HepG2 (cell line): ENCODE data around the gene C1R. TPM values are rescaled to one million over a fixed set of nuclear protein-coding genes. Genes with fewer than 3 reads are reported as not detected.

Experiments used
- MYNN ChIP-seq: sonication (generic); formaldehyde crosslinking; IDR thresholded peaks from 2 replicates; pipeline ENCODE4 v1.4.0; 2020; ENCODE audit warnings: mild to moderate bottlenecking, low read depth, missing genetic modification reagents
- NKX3-1 ChIP-seq: sonication (generic); formaldehyde crosslinking; IDR thresholded peaks from 2 replicates; pipeline ENCODE4 v1.5.0; 2020; ENCODE audit warnings: missing genetic modification reagents
- NRL ChIP-seq: sonication (generic); formaldehyde crosslinking; IDR thresholded peaks from 2 replicates; pipeline ENCODE4 v1.5.0; 2020; ENCODE audit warnings: missing genetic modification reagents, mild to moderate bottlenecking, moderate library complexity, borderline replicate concordance
- SRY ChIP-seq: sonication (generic); formaldehyde crosslinking; IDR thresholded peaks from 2 replicates; pipeline ENCODE4 v1.8.0; 2022; ENCODE audit warnings: mild to moderate bottlenecking, missing genetic modification reagents
- STAG1 ChIP-seq: sonication (generic); formaldehyde crosslinking; IDR thresholded peaks from 2 replicates; pipeline ENCODE4 v1.4.0; 2020; ENCODE audit warnings: missing genetic modification reagents
- TAF1 ChIP-seq: sonication (generic); formaldehyde crosslinking; IDR thresholded peaks from 2 replicates; pipeline ENCODE4 v1.4.0; 2020; ENCODE audit warnings: missing genetic modification reagents
- ZBTB20 ChIP-seq: sonication (generic); formaldehyde crosslinking; IDR thresholded peaks from 2 replicates; pipeline ENCODE4 v1.8.1; 2023; ENCODE audit warnings: missing genetic modification reagents, low read depth, mild to moderate bottlenecking, borderline replicate concordance
- ZFP37 ChIP-seq: sonication (generic); formaldehyde crosslinking; IDR thresholded peaks from 2 replicates; pipeline ENCODE4 v1.4.0; 2020; ENCODE audit warnings: missing genetic modification reagents, borderline replicate concordance
- ZNF7 ChIP-seq: IDR thresholded peaks from 2 replicates; pipeline ENCODE4 v1.6.1; 2016; ENCODE audit warnings: missing biosample characterization, missing genetic modification reagents
- ZSCAN21 ChIP-seq: sonication (generic); formaldehyde crosslinking; IDR thresholded peaks from 2 replicates; pipeline ENCODE4 v1.8.0; 2022; ENCODE audit warnings: mild to moderate bottlenecking, missing genetic modification reagents, moderate library complexity, borderline replicate concordance
- polyA plus RNA-seq, 8 experiments: library from polyadenylated mRNA; depleted of rRNA in 3 of 8; stranded (reverse) in 7 of 8; unstranded in 1 of 8; fragments of >200 nt; fragmentation: Illumina TruSeq in 4 of 8; extraction: Trizol in 4 of 8; gene quantifications; 2 replicates each; pipeline versions ENCODE4 v1.2.1 to v1.2.3, GENCODE V29; 2011 to 2016; ENCODE audit warnings: low read depth in 4 of 8, missing spikeins in 1 of 8, mixed read lengths in 1 of 8; ENCODE audit not compliant: insufficient read depth in 1 of 8
- total RNA-seq, 5 experiments: library from RNA; depleted of rRNA; stranded (reverse); fragments of >200 nt; fragmentation: Illumina TruSeq; extraction: Trizol; gene quantifications; 2 replicates each; pipeline ENCODE4 v1.2.3, GENCODE V29; 2016; ENCODE audit warnings: low read depth in 1 of 5
- TF ChIP-seq, protein P1 (sequence below): sonication (generic); formaldehyde crosslinking; IDR thresholded peaks from 2 replicates; pipeline ENCODE4 v1.5.0; 2020; ENCODE audit warnings: missing genetic modification reagents
- TF ChIP-seq, protein P2 (sequence below), 2 experiments: fragments of 450-650 bp in 1 of 2; sonication (generic) in 1 of 2; formaldehyde crosslinking in 1 of 2; IDR thresholded peaks; 2 replicates each; pipeline versions ENCODE4 v1.6.1 to v1.8.0; 2016 to 2022; ENCODE audit warnings: antibody characterized with exemption in 1 of 2, mild to moderate bottlenecking in 1 of 2, missing genetic modification reagents in 1 of 2
- TF ChIP-seq, protein P3 (sequence below): sonication (generic); formaldehyde crosslinking; IDR thresholded peaks from 2 replicates; pipeline ENCODE4 v1.5.0; 2020; ENCODE audit warnings: mild to moderate bottlenecking, missing genetic modification reagents
- TF ChIP-seq, protein P4 (sequence below): sonication (generic); formaldehyde crosslinking; IDR thresholded peaks from 2 replicates; pipeline ENCODE4 v1.8.0; 2022; ENCODE audit warnings: missing genetic modification reagents, low read depth, mild to moderate bottlenecking, borderline replicate concordance

C1R gene
- total and polyA plus RNA-seq, 2 of the 13 experiments (the other 11 are each of a cell fraction or from before 2014, with no cell fraction given): 3.5 to 6.5 TPM

DNA sequence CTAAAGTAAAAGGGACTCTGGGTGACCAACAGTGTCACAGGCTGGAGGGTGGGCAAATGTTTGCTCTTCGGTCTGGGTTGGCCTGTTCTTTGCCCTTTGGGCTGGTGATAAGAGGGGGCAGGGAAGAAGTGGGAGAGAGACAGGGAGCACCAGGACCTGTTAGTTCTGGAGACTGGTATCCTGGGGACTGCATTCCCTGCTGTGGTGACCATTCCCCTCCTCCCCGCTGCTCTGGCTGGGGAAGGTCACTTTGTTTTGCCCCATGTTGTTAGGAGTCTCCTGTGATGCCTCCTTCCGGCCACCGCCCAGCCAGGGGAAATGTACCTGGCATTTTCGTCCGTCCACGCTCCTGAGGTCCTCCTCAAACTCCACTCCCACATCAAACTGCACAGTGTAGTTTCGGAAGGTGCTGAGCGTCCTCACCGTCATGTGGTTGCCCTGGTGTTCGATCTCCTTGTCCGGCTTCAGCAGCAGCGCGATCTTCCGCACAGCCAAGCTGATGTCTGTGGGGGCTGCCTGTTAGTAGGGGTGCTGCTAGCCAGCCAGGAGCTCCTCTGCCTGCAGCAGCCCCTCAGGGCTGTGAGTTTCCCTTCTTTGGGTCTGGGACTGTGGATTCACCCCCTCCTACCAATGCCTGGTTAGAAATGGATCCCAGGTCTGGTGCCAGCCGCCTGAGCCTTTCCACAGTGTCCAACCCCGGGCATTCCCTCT, 35.8 kb upstream of the C1R start (continued):
- TF ChIP-seq, protein P1, sequence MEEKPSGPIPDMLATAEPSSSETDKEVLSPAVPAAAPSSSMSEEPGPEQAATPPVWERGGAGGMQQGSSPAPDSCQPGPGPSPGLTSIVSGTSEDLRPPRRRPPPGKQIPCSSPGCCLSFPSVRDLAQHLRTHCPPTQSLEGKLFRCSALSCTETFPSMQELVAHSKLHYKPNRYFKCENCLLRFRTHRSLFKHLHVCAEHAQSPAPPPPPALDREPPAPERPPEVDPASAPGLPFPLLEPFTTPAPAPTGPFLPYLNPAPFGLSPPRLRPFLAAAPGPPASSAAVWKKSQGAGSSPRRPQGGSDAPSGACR (CRISPR knock-in tag): 0 out of 2 replicates have a peak, but pooled peaks have one; percentile 32
- TF ChIP-seq TAF1 (CRISPR knock-in tag) (peak; percentile 41), NRL (CRISPR knock-in tag) (no peak), ZSCAN21 (CRISPR knock-in tag) (0 out of 2 replicates have a peak, but pooled peaks have one; percentile 43), STAG1 (CRISPR knock-in tag) (no peak), NKX3-1 (no peak), MYNN (no peak), SRY (CRISPR knock-in tag) (peak; percentile 61), ZNF7 (CRISPR knock-in tag) (no peak), ZBTB20 (CRISPR knock-in tag) (peak; percentile 58; the same call in 1 of the 2 replicates), ZFP37 (CRISPR knock-in tag) (no peak)
- TF ChIP-seq, protein P2, sequence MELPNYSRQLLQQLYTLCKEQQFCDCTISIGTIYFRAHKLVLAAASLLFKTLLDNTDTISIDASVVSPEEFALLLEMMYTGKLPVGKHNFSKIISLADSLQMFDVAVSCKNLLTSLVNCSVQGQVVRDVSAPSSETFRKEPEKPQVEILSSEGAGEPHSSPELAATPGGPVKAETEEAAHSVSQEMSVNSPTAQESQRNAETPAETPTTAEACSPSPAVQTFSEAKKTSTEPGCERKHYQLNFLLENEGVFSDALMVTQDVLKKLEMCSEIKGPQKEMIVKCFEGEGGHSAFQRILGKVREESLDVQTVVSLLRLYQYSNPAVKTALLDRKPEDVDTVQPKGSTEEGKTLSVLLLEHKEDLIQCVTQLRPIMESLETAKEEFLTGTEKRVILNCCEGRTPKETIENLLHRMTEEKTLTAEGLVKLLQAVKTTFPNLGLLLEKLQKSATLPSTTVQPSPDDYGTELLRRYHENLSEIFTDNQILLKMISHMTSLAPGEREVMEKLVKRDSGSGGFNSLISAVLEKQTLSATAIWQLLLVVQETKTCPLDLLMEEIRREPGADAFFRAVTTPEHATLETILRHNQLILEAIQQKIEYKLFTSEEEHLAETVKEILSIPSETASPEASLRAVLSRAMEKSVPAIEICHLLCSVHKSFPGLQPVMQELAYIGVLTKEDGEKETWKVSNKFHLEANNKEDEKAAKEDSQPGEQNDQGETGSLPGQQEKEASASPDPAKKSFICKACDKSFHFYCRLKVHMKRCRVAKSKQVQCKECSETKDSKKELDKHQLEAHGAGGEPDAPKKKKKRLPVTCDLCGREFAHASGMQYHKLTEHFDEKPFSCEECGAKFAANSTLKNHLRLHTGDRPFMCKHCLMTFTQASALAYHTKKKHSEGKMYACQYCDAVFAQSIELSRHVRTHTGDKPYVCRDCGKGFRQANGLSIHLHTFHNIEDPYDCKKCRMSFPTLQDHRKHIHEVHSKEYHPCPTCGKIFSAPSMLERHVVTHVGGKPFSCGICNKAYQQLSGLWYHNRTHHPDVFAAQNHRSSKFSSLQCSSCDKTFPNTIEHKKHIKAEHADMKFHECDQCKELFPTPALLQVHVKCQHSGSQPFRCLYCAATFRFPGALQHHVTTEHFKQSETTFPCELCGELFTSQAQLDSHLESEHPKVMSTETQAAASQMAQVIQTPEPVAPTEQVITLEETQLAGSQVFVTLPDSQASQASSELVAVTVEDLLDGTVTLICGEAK (IDR thresholded peaks at IDR 0.05): no peak
- TF ChIP-seq, protein P2 (CRISPR knock-in tag; IDR thresholded peaks at IDR 0.05): no peak
- TF ChIP-seq, protein P3, sequence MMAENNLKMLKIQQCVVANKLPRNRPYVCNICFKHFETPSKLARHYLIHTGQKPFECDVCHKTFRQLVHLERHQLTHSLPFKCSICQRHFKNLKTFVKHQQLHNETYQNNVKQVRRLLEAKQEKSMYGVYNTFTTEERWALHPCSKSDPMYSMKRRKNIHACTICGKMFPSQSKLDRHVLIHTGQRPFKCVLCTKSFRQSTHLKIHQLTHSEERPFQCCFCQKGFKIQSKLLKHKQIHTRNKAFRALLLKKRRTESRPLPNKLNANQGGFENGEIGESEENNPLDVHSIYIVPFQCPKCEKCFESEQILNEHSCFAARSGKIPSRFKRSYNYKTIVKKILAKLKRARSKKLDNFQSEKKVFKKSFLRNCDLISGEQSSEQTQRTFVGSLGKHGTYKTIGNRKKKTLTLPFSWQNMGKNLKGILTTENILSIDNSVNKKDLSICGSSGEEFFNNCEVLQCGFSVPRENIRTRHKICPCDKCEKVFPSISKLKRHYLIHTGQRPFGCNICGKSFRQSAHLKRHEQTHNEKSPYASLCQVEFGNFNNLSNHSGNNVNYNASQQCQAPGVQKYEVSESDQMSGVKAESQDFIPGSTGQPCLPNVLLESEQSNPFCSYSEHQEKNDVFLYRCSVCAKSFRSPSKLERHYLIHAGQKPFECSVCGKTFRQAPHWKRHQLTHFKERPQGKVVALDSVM (CRISPR knock-in tag): no peak
- TF ChIP-seq, protein P4, sequence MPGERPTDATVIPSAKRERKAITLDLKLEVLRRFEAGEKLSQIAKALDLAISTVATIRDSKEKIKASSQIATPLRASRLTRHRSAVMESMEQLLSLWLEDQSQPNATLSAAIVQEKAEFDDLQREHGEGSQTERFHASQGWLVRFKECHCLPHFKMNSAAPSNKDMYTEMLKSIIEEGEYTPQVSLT (CRISPR knock-in tag): no peak
